HFF-Myc (cell line): ENCODE results near the gene MON2.
A peak's percentile ranks its signal among the peaks of the same experiment; 100 is the strongest.

Experiments
- DNase-seq: peaks from one replicate; pipeline ENCODE4 v3.0.0-alpha.2; 2011; ENCODE audit warnings: low read depth; ENCODE audit errors: extremely low read depth
- H3K4me3 ChIP-seq: replicated peaks from 2 replicates; pipeline ENCODE4 v1.5.1; 2011; ENCODE audit warnings: low read depth, mild to moderate bottlenecking, control low read depth, low read length
- CTCF ChIP-seq: IDR thresholded peaks from 2 replicates; pipeline ENCODE4 v1.5.1; 2012; ENCODE audit warnings: mild to moderate bottlenecking, low read depth, low read length, control low read depth; ENCODE audit errors: missing control alignments

The MON2 gene

GRCh38 chr12:62520361-62520760 is 53.7 kb downstream of the MON2 start:
- no peak for DNase-seq
- no peak for TF ChIP-seq CTCF
- no peak overlapping the region for H3K4me3 ChIP-seq

GRCh38 chr12:62522984-62523383 is 56.4 kb downstream of the MON2 start:
- DNase-seq, result no peak
- H3K4me3 ChIP-seq, result no peak overlapping the region
- no peak for TF ChIP-seq CTCF

GRCh38 chr12:62523619-62524018 is 57.0 kb downstream of the MON2 start:
- DNase-seq, result no peak
- no peak overlapping the region for H3K4me3 ChIP-seq
- no peak for TF ChIP-seq CTCF

- no peak for TF ChIP-seq CTCF
- H3K4me3 ChIP-seq, result no peak overlapping the region
- no peak for DNase-seq
Observed at GRCh38 chr12:62525271-62525670, 58.6 kb downstream of the MON2 start.

GRCh38 chr12:62530596-62530995 is 64.0 kb downstream of the MON2 start:
- peak; percentile 67 for DNase-seq
- TF ChIP-seq CTCF, result no peak
- H3K4me3 ChIP-seq, result no peak overlapping the region

GRCh38 chr12:62532333-62532732 is 65.7 kb downstream of the MON2 start:
- DNase-seq, result no peak
- TF ChIP-seq CTCF, result no peak
- H3K4me3 ChIP-seq, result no peak overlapping the region

GRCh38 chr12:62533087-62533754 is 66.6 kb downstream of the MON2 start:
- no peak for TF ChIP-seq CTCF
- H3K4me3 ChIP-seq, result no peak overlapping the region
- DNase-seq, result no peak
